ENCODE results near the gene ZNF708. TPM values are rescaled to one million over a fixed set of nuclear protein-coding genes. Genes with fewer than 3 reads are reported as not detected.
"Not testable (repeated sequence)": the region's sequence is repeated elsewhere in the genome, so short reads cannot be mapped to it uniquely, and the experiment has no call there.

ZNF708 gene
- total RNA-seq (2021; fragmentation: NEBNext Ultra II Directional; extraction: Animal tissue kit (Norgen Biotek cat#: 25700)): 1 to 10 TPM; 3.8 to 4.8 (median 4.2) TPM
- long read RNA-seq, full-length matches to known transcripts: 2 of 6 reads
- long read RNA-seq, partial matches to known transcripts: 0 of 6 reads
- long read RNA-seq, other reads (novel, unspliced or antisense): 4 of 6 reads

- Mint-ChIP-seq H3K27ac (peak within 1 kb of the TSS; percentile 98), H3K9me3 (peaks cover 27% of the 10 kb centered on the region), H3K4me1 (ENCODE audit: low read depth) (peaks cover 15% of the 10 kb centered on the region), H3K27me3 (ENCODE audit: insufficient read depth) (0 out of 2 replicates have a peak, but pooled peaks cover 3% of the 10 kb centered on the region), H3K36me3 (ENCODE audit: low read depth) (peaks cover 36% of the 10 kb centered on the region), H3K4me3 (peak within 1 kb of the TSS; percentile 97)
- no peak for TF ChIP-seq CTCF (IDR thresholded peaks at IDR 0.05)
- DNase-seq: peak; percentile 90
These were observed at the start of gene ZNF708 for GRCh38 chr19:21328885-21329605. TSS of gene ZNF708 (minus strand) at chr19:21329410. CDS start at chr19:21329212, 198 bp downstream.

DNA sequence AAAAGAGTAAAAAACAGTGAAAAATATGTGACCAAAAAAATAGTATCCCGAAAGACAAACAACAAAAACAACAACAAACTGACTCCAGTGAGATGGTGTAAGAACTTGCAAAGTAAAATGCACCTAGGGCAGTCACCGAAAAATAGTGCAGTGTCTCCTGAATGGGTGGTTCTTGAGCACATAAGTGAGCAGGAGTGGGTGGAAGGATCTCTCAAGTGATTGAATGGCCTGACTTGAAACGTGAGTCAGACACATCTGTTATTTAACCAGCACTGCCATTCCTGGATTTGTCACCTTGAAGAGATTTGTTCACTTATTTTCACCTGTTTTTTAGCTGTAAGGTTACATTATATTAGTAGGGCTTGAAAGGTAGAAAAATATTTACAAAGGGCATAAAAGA, 33.1 kb upstream of the ZNF708 start:
- DNase-seq: no peak
- Mint-ChIP-seq H3K36me3 (ENCODE audit: low read depth) (peaks cover 51% of the 10 kb centered on the region), H3K4me1 (ENCODE audit: low read depth) (peaks cover 7% of the 10 kb centered on the region; the same call in 1 of the 2 replicates), H3K4me3 (no peak overlapping the region), H3K27ac (no peak overlapping the region), H3K9me3 (peaks cover 11% of the 10 kb centered on the region), H3K27me3 (ENCODE audit: insufficient read depth) (peaks cover 2% of the 10 kb centered on the region; the same call in 1 of the 2 replicates)
- TF ChIP-seq CTCF (IDR thresholded peaks at IDR 0.05): no peak

- Mint-ChIP-seq H3K4me3 (peak within 1 kb of the TSS; percentile 97), H3K9me3 (peaks cover 20% of the 10 kb centered on the region), H3K4me1 (ENCODE audit: low read depth) (peaks cover 7% of the 10 kb centered on the region; the same call in 1 of the 2 replicates), H3K27ac (peak within 1 kb of the TSS; percentile 97), H3K27me3 (ENCODE audit: insufficient read depth) (peaks cover 2% of the 10 kb centered on the region; the same call in 1 of the 2 replicates), H3K36me3 (ENCODE audit: low read depth) (peaks cover 24% of the 10 kb centered on the region)
- peak; percentile 90 for DNase-seq
- no peak for TF ChIP-seq CTCF (IDR thresholded peaks at IDR 0.05)
These were observed 29.7 kb upstream of the ZNF708 start, which contains the start of gene ZNF738 for GRCh38 chr19:21358768-21359451. TSS of gene ZNF738 (plus strand) at chr19:21359000. CDS start at chr19:21359141, 141 bp downstream.

DNA sequence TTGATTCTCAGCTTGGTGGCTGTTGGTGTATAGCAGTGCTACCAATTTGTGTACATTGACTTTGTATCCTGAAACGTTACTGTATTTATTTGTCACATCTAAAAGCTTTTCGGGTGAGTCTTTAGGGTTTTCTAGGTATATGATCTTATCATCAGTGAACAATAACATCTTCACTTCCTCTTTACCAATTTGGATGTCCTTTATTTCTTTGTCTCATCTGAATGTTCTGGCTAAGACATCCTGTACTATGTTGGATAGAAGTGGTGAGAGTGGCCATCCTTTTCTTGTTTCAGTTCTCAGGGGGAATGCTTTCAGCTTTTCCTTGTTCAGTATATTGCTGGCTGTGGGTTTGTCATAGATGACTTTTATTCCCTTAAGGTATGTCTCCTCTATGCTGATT, 23.6 kb upstream of the ZNF708 start:
- TF ChIP-seq CTCF (IDR thresholded peaks at IDR 0.05): no peak
- H3K9me3 Mint-ChIP-seq: peaks cover 30% of the 10 kb centered on the region
- H3K4me3 Mint-ChIP-seq: no peak overlapping the region
- peaks cover 13% of the 10 kb centered on the region; the same call in 1 of the 2 replicates for H3K36me3 Mint-ChIP-seq (ENCODE audit: low read depth)
- H3K27me3 Mint-ChIP-seq (ENCODE audit: insufficient read depth): peaks cover 1% of the 10 kb centered on the region; the same call in 1 of the 2 replicates
- no peak for DNase-seq
- H3K4me1 Mint-ChIP-seq (ENCODE audit: low read depth): no peaks in the 10 kb centered on the region
- H3K27ac Mint-ChIP-seq: no peak overlapping the region

DNA sequence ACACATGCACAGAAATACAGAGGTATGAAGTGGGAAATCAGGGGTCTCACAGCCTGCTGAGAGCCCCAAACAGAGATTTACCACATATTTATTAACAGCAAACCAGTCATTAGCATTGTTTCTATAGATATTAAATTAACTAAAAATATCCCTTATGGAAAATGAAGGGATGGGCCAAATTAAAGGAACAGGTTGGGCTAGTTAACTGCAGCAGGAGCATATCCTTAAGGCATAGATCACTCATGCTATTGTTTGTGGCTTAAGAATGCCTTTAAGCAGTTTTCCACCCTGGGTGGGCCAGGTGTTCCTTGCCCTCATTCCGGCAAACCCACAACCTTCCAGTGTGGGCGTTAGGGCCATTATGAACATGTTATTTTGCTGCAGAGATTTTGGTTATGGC, 15.6 kb upstream of the ZNF708 start:
- DNase-seq; H3K27ac Mint-ChIP-seq; H3K27me3 Mint-ChIP-seq (ENCODE audit: insufficient read depth); H3K4me3 Mint-ChIP-seq: not testable (repeated sequence)
- Mint-ChIP-seq H3K9me3 (peaks cover 22% of the 10 kb centered on the region), H3K4me1 (ENCODE audit: low read depth) (peaks cover 12% of the 10 kb centered on the region; the same call in 1 of the 2 replicates), H3K36me3 (ENCODE audit: low read depth) (peaks cover 13% of the 10 kb centered on the region)

Data from HFFc6 (cell line).